Body of pancreas (tissue), 4 donors: ENCODE data around the gene LAT. TPM values are rescaled to one million over a fixed set of nuclear protein-coding genes. Genes with fewer than 3 reads are reported as not detected.

Source experiments
- ATAC-seq: fragments of 150-250 bp; one replicate; pipeline ENCODE4 v1.9.1; 2016
- DNase-seq, 4 donors: peaks; one replicate each; pipeline ENCODE4 v3.0.0-alpha.2; 2019
- H3K27ac ChIP-seq, 4 donors: fragments of 200-600 bp; sonication (generic); 1 replicate in 3 of 4; 2 replicates in 1 of 4; pipeline versions ENCODE4 v1.5.1 to v1.6.1; 2016 to 2019; ENCODE audit warnings: mild to moderate bottlenecking in 1 of 4, mixed read lengths in 1 of 4, moderate library complexity in 1 of 4
- H3K27me3 ChIP-seq, 2 donors: fragments of 200-600 bp; sonication (generic); one replicate each; pipeline ENCODE4 v1.6.0; 2016; ENCODE audit warnings: mild to moderate bottlenecking in 1 of 2
- H3K36me3 ChIP-seq, 2 donors: fragments of 200-600 bp; sonication (generic); replicated peaks in 1 of 2; 2 replicates each; pipeline ENCODE4 v1.5.1; 2016; ENCODE audit warnings: low read depth in 2 of 2; ENCODE audit not compliant: insufficient read depth in 1 of 2
- H3K4me1 ChIP-seq: fragments of 200-600 bp; sonication (generic); one replicate; pipeline ENCODE4 v1.6.0; 2016
- H3K4me3 ChIP-seq, 2 donors: fragments of 200-600 bp; sonication (generic); 1 replicate in 1 of 2; 2 replicates in 1 of 2; pipeline ENCODE4 v1.5.1; 2016 to 2019
- H3K9me3 ChIP-seq, 3 donors: fragments of 200-600 bp; sonication (generic); 1 replicate in 2 of 3; 2 replicates in 1 of 3; pipeline ENCODE4 v1.5.1; 2016
- POLR2A ChIP-seq, 3 donors: fragments of 450-650 bp; IDR thresholded peaks; one replicate each; pipeline ENCODE4 v1.6.1; 2016; ENCODE audit warnings: antibody characterized with exemption in 3 of 3, mild to moderate bottlenecking in 2 of 3
- WGBS, 2 donors: methylation state at CpG; one replicate each; pipeline ENCODE4 v1.1.5; 2017; 5-methylcytosine and 5-hydroxymethylcytosine counted together
- intact Hi-C: fragments of 100-400 bp; cut with DNase I; formaldehyde crosslinking; loops from one replicate; pipeline ENCODE4 v1.15.1; 2023
- total RNA-seq, 2 donors: library from RNA; depleted of rRNA; stranded (reverse); fragments of >200 nt; gene quantifications; one replicate each; pipeline ENCODE4 v1.1.0, GENCODE V29; 2016
- TF ChIP-seq, protein P1 (sequence below), 7 experiments: fragments of 450-650 bp in 4 of 7; fragments of 200-600 bp in 3 of 7; sonication (generic) in 3 of 7; IDR thresholded peaks; one replicate each; pipeline ENCODE4 v1.5.1; 2016 to 2019; ENCODE audit warnings: antibody characterized with exemption in 7 of 7

Gene LAT
- total RNA-seq, 2 donors from 2014 or later, result 1.6 to 4.7 TPM

DNA sequence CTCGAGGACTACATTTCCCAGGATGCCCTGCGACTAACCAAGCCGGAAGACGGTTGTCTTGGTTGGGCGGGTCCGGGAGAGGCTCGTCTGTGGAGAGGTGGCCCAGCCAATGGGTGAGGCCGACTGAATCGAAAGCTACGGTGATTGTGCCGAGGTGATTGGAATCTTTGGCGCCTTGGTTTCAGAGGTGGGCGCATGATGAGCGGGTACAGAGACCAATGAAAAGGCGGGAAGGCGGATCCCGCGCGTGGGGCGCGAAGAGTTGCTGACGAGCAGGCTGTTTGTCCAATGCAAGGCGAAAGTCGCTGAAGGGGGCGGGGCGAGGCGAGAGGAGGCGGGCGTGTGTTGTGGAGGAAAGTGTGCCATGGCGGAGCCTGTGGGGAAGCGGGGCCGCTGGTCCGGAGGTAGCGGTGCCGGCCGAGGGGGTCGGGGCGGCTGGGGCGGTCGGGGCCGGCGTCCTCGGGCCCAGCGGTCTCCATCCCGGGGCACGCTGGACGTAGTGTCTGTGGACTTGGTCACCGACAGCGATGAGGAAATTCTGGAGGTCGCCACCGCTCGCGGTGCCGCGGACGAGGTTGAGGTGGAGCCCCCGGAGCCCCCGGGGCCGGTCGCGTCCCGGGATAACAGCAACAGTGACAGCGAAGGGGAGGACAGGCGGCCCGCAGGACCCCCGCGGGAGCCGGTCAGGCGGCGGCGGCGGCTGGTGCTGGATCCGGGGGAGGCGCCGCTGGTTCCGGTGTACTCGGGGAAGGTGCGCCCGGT is 34.0 kb upstream of the LAT start, which contains the start of gene NFATC2IP:
NFATC2IP (plus strand) TSS at position 290 of the 762 bp plus-strand sequence; CDS start at position 365, 75 bp downstream.
- peak within 1 kb of the TSS; percentile 78 to 88 for H3K4me3 ChIP-seq
- WGBS, 2 donors, result 0 to 1% methylated on average over 23 to 54 of the region's 79 CpGs
- peaks cover 19% of the 10 kb centered on the region for H3K4me1 ChIP-seq
- H3K36me3 ChIP-seq, result peaks cover 0 to 5% of the 10 kb centered on the region in 2 donors
- intact Hi-C loops, result no loop called here
- DNase-seq (peak; percentile 99 to 100 (median 99)), ATAC-seq (peak; percentile 99)
- H3K9me3 ChIP-seq, result no peaks in the 10 kb centered on the region
- H3K27ac ChIP-seq, result peak within 1 kb of the TSS; percentile 65 to 86 (median 80)
- H3K27me3 ChIP-seq, result no peaks in the 10 kb centered on the region
- TF ChIP-seq, protein P1, sequence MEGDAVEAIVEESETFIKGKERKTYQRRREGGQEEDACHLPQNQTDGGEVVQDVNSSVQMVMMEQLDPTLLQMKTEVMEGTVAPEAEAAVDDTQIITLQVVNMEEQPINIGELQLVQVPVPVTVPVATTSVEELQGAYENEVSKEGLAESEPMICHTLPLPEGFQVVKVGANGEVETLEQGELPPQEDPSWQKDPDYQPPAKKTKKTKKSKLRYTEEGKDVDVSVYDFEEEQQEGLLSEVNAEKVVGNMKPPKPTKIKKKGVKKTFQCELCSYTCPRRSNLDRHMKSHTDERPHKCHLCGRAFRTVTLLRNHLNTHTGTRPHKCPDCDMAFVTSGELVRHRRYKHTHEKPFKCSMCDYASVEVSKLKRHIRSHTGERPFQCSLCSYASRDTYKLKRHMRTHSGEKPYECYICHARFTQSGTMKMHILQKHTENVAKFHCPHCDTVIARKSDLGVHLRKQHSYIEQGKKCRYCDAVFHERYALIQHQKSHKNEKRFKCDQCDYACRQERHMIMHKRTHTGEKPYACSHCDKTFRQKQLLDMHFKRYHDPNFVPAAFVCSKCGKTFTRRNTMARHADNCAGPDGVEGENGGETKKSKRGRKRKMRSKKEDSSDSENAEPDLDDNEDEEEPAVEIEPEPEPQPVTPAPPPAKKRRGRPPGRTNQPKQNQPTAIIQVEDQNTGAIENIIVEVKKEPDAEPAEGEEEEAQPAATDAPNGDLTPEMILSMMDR (IDR thresholded peaks at IDR 0.05), result no peak
- peak in 2 of 3 donors; percentile 55 to 59 for TF ChIP-seq POLR2A (IDR thresholded peaks at IDR 0.05)

DNA sequence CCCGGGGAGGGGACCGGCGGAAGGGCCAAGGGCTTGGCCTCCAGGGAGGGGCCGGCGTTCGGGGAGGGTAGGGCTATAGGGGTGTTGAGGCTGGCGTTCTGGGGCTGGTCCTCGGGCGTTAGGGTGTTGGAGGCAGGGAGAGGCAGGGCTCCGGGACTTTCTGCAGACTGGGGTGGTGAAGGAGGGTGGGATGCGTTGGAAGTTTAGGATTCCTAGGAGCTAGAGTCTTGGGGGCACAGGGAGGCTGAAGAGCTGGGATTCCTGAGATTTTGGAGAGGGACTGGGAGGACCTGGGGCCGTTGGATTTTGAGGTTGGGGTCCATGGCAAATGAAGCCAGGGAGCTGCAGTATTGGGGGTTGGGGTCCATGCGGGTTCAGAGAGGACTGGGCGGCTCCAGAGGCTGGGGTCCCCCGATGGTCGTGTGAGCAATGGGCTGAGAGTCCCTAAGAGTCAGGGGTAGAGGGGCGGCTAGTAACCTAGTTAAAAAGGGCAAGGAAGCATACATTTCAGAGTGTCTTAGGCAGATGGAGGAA is 33.4 kb upstream of the LAT start:
- peak overlapping the region in 3 of 4 donors; percentile 60 to 86 (median 79) for H3K27ac ChIP-seq

DNA sequence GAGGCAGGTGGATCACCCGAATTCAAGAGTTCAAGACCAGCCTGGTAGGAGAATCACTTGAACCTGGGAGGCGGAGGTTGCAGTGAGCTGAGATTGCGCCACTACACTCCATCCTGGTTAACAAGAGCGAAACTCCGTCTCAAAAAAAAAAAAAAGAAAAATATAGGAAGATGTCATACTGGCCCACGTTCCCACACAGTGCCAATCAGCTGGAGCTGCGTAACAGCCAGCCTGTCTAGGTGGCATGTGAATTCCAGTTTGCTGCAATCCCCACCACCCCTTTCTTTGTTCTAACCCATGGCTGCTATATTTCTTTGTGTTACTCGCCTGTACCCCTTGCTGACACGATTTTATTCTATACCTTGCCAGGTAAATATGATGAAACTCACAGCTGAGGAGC is 26.6 kb upstream of the LAT start:
- Histone ChIP-seq H3K4me1 (no peaks in the 10 kb centered on the region), H3K36me3 (peaks cover 0 to 9% of the 10 kb centered on the region in 2 donors), H3K4me3 (no peak overlapping the region), H3K27ac (no peak overlapping the region), H3K9me3 (no peaks in the 10 kb centered on the region), H3K27me3 (no peaks in the 10 kb centered on the region)
- intact Hi-C loops, result no loop called here
- DNase-seq (no peak), ATAC-seq (no peak)
- TF ChIP-seq POLR2A (IDR thresholded peaks at IDR 0.05), result no peak
- TF ChIP-seq, protein P1 (IDR thresholded peaks at IDR 0.05), result no peak
- 92 to 93% methylated on average over 9 of the region's 9 CpGs for WGBS, 2 donors

More for the DNA sequence above, 33.4 kb upstream of the LAT start:
- WGBS, 2 donors, result 2% methylated on average over 16 to 17 of the region's 17 CpGs
- Histone ChIP-seq H3K27me3 (no peaks in the 10 kb centered on the region), H3K4me1 (peaks cover 17% of the 10 kb centered on the region), H3K36me3 (peaks cover 0 to 6% of the 10 kb centered on the region in 2 donors), H3K9me3 (no peaks in the 10 kb centered on the region), H3K4me3 (peak overlapping the region; percentile 78 to 88)
- intact Hi-C loops, result no loop called here
- TF ChIP-seq, protein P1 (IDR thresholded peaks at IDR 0.05), result no peak
- TF ChIP-seq POLR2A (IDR thresholded peaks at IDR 0.05), result no peak
- DNase-seq (no peak), ATAC-seq (no peak)

DNA sequence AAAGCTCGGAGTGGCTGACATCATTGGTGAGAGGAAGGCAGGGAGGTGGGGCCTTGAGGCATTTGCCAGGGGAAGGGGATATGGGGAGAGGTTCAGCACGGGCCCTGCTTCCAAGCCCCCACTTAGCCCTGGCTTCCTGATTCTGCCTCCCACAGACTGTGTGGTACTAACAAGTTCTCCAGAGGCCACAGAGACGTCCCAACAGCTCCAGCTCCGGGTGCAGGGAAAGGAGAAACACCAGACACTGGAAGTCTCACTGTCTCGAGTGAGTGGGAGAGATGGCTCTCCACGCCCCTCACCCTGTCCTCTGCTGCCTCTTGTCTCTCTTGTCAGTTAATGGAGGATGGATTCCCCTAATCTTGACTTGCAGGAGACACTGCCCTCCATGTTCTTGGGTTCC is 26.0 kb upstream of the LAT start:
- intact Hi-C loops, result no loop called here
- H3K27ac ChIP-seq, result no peak overlapping the region
- WGBS, 2 donors, result 79 to 92% methylated on average over 4 to 6 of the region's 6 CpGs
- H3K4me3 ChIP-seq, result no peak overlapping the region
- TF ChIP-seq POLR2A (IDR thresholded peaks at IDR 0.05), result no peak
- TF ChIP-seq, protein P1 (IDR thresholded peaks at IDR 0.05), result no peak
- ATAC-seq, result no peak
- peaks cover 0 to 9% of the 10 kb centered on the region in 2 donors for H3K36me3 ChIP-seq
- no peaks in the 10 kb centered on the region for H3K27me3 ChIP-seq
- no peak for DNase-seq
- H3K4me1 ChIP-seq, result no peaks in the 10 kb centered on the region
- no peaks in the 10 kb centered on the region for H3K9me3 ChIP-seq
